ENCODE data around the gene KLHDC3. TPM values are rescaled to one million over a fixed set of nuclear protein-coding genes. Genes with fewer than 3 reads are reported as not detected.

The KLHDC3 gene
- total and polyA plus RNA-seq, 2 experiments from 2014 or later: 334 to 343 TPM

DNA sequence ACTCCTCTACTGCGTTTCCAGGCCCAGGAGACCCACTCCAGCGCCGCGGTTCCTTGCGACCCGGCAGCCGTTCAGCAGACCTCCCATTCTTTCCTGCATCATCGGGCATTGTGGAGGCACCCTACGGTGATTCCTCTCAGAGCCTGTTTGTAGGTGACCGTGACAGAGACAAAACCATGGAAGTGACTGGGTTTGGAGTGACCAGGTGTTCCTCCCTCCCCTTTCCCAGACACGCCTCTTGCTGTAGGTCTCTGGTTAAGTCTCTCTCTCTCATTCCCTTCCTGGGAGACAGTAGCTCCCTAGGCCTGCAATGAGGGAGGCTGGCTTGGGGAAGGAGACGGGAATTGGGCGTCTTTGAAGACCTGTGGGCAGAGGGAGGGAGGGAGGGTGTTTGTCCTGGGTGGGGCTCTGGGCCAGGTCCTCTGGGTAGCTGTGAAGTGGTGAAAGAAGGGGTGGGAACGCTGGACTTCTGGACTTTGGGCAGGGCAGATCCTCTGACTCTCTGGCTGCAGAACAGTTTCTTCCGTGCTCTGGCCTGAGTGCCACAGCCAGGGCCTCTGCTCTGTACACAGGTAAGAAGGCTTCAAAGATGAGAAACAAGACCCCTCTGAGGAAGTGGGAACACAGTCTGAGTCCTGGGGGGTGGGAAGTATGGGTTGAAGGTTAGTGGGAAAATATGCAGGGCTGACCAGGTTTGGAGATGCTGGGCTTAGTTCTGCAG lies 46.1 kb downstream of the KLHDC3 start:
- Histone ChIP-seq H3K27me3 (no peaks in the 10 kb centered on the region), H3K9me3 (ENCODE audit: low read depth) (no peaks in the 10 kb centered on the region), H3K4me3 (peak overlapping the region; percentile 81), H3K27ac (peak overlapping the region; percentile 91), H3K36me3 (peaks cover 16% of the 10 kb centered on the region), H3K4me1 (ENCODE audit: low read depth) (peaks cover 9% of the 10 kb centered on the region)
- DNase-seq (ENCODE audit: low read depth in 1 of 2, low spot score in 1 of 2): peak; percentile 9 to 33
- TF ChIP-seq, protein P1, sequence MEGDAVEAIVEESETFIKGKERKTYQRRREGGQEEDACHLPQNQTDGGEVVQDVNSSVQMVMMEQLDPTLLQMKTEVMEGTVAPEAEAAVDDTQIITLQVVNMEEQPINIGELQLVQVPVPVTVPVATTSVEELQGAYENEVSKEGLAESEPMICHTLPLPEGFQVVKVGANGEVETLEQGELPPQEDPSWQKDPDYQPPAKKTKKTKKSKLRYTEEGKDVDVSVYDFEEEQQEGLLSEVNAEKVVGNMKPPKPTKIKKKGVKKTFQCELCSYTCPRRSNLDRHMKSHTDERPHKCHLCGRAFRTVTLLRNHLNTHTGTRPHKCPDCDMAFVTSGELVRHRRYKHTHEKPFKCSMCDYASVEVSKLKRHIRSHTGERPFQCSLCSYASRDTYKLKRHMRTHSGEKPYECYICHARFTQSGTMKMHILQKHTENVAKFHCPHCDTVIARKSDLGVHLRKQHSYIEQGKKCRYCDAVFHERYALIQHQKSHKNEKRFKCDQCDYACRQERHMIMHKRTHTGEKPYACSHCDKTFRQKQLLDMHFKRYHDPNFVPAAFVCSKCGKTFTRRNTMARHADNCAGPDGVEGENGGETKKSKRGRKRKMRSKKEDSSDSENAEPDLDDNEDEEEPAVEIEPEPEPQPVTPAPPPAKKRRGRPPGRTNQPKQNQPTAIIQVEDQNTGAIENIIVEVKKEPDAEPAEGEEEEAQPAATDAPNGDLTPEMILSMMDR (IDR thresholded peaks at IDR 0.05; ENCODE audit: low read depth, low read length): no peak

DNA sequence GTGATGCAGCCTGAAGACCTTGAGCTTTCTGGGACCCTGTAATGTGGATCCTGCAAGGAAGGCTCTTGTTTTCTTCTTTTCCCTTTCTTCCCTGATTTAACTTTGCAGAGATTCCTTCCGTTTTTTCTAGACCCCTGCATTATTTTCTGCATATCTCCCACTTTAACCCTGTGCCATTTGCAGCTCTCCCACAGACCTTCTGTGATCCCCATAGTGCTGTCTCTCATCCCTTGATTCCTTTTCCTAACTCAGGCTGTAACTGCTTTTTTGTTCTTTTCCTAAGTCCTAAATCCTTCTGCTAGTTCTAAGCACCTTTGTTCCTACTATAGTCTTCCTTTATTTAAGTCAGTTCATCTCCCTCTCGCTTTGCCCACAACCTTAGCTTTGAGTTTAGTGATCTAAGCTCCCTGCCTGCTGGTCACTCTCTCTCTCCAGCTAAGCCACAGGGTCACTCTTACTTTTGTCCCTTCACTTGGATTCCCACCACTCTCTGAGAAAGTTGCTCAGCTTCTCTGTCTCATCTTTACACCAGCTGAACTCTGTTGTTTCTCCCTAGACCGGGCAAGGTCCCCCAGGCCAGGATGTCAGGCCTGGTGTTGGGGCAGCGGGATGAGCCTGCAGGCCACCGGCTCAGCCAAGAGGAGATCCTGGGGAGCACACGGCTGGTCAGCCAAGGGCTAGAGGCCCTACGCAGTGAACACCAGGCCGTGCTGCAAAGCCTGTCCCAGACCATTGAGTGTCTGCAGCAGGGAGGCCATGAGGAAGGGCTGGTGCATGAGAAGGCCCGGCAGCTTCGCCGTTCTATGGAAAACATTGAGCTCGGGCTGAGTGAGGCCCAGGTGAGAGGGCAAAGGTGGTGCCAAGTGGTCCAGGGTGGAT lies 46.9 kb downstream of the KLHDC3 start:
- Histone ChIP-seq H3K36me3 (peaks cover 20% of the 10 kb centered on the region), H3K4me1 (ENCODE audit: low read depth) (peaks cover 9% of the 10 kb centered on the region), H3K9me3 (ENCODE audit: low read depth) (no peaks in the 10 kb centered on the region), H3K27me3 (no peaks in the 10 kb centered on the region), H3K4me3 (peak overlapping the region; percentile 81), H3K27ac (peak overlapping the region; percentile 91)
- TF ChIP-seq, protein P1 (IDR thresholded peaks at IDR 0.05; ENCODE audit: low read depth, low read length): no peak
- DNase-seq (ENCODE audit: low read depth in 1 of 2, low spot score in 1 of 2): no peak

DNA sequence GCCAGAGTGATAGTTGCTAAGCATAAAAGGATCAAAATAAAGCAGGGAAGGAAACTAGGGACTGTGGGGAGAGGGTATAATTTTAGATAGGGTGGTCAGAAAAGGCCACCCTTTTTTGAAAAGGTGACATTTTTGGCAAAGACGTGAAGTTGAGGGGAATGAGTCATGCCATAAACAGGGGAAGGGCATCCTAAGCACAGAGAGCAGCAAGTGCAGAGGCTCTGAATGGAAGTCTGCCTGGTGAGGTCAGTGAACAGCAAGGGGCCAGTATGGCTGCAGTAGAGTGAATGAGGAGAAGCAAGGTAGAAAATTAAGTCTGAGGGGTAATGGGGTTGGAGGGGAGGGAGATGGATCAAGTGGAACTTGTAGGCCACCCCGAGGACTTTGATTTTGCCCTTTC lies 47.8 kb downstream of the KLHDC3 start:
- TF ChIP-seq, protein P1 (IDR thresholded peaks at IDR 0.05; ENCODE audit: low read depth, low read length): no peak
- DNase-seq (ENCODE audit: low read depth in 1 of 2, low spot score in 1 of 2): no peak
- peaks cover 20% of the 10 kb centered on the region for H3K36me3 ChIP-seq
- H3K27me3 ChIP-seq: no peaks in the 10 kb centered on the region
- no peaks in the 10 kb centered on the region for H3K9me3 ChIP-seq (ENCODE audit: low read depth)
- H3K27ac ChIP-seq: no peak overlapping the region
- peaks cover 9% of the 10 kb centered on the region for H3K4me1 ChIP-seq (ENCODE audit: low read depth)
- H3K4me3 ChIP-seq: no peak overlapping the region

DNA sequence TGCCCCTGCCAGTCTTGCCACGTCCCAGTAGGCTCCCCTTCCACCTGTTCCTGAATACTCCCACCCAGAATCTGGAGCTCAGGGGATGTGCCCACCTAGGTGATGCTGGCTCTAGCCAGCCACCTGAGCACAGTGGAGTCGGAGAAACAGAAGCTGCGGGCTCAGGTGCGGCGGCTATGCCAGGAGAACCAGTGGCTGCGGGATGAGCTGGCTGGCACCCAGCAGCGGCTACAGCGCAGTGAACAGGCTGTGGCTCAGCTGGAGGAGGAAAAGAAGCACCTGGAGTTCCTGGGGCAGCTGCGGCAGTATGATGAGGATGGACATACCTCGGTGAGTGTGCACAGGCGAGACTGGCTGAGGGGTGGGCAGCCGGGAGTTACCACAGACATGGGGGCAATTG lies 48.8 kb downstream of the KLHDC3 start:
- no peak for DNase-seq (ENCODE audit: low read depth in 1 of 2, low spot score in 1 of 2)
- TF ChIP-seq, protein P1 (IDR thresholded peaks at IDR 0.05; ENCODE audit: low read depth, low read length): no peak
- Histone ChIP-seq H3K36me3 (peaks cover 16% of the 10 kb centered on the region), H3K9me3 (ENCODE audit: low read depth) (no peaks in the 10 kb centered on the region), H3K27me3 (no peaks in the 10 kb centered on the region), H3K4me1 (ENCODE audit: low read depth) (peaks cover 9% of the 10 kb centered on the region), H3K27ac (no peak overlapping the region), H3K4me3 (no peak overlapping the region)

DNA sequence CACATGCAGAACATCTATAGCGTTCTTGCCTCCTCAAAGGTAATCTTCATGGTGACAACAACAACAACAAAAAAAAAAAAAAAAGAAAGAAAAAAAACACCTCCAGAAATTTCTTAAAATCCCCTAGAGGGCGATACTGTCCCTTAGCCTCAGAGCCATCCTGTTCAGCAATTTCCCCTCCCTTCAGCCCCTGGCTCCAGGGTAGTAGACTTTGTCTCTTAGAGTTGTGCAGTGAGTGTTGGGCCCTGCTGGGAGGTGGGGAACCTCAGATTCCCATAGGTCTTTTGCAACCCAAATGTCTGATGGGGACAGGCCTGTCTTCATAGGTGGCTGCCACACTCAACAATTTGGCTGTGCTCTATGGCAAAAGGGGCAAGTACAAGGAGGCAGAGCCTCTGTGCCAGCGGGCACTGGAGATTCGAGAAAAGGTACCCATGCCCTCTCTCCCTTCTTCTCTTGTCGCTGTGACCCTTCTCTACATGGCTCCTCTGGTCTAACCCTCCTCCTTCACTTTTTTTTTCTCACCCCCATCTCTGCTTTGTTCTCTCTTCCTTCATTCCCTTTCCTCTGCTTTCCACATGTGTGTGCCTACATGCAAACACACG lies 56.1 kb downstream of the KLHDC3 start:
- Histone ChIP-seq H3K4me3 (no peak overlapping the region), H3K4me1 (ENCODE audit: low read depth) (no peaks in the 10 kb centered on the region), H3K27ac (no peak overlapping the region), H3K36me3 (peaks cover 10% of the 10 kb centered on the region), H3K27me3 (no peaks in the 10 kb centered on the region), H3K9me3 (ENCODE audit: low read depth) (no peaks in the 10 kb centered on the region)
- DNase-seq (ENCODE audit: low read depth in 1 of 2, low spot score in 1 of 2): peak; percentile 61 to 86
- TF ChIP-seq, protein P1 (IDR thresholded peaks at IDR 0.05; ENCODE audit: low read depth, low read length): peak; percentile 57

Other genes starting within 250 kb of the KLHDC3 start
- 5.3 and 7.2 TPM in 2 replicates for gene BICRAL, start 232.2 kb upstream of the KLHDC3 start, total RNA-seq
- gene BICRAL, start 232.2 kb upstream of the KLHDC3 start, polyA plus RNA-seq: 3.9 and 4.5 TPM in 2 replicates
- gene RPL7L1, start 134.6 kb upstream of the KLHDC3 start, total RNA-seq: 75.6 and 85.4 TPM in 2 replicates
- 89.5 and 121 TPM in 2 replicates for gene RPL7L1, start 134.6 kb upstream of the KLHDC3 start, polyA plus RNA-seq
- not detected in 2 replicates for gene PTCRA, start 98.2 kb upstream of the KLHDC3 start, total RNA-seq
- not detected in 2 replicates for gene PTCRA, start 98.2 kb upstream of the KLHDC3 start, polyA plus RNA-seq
- 73.0 and 78.1 TPM in 2 replicates for gene CNPY3, start 84.8 kb upstream of the KLHDC3 start, total RNA-seq
- 70.7 and 89.9 TPM in 2 replicates for gene CNPY3, start 84.8 kb upstream of the KLHDC3 start, polyA plus RNA-seq
- 0.21 and 0.25 TPM in 2 replicates for gene GNMT, start 53.5 kb upstream of the KLHDC3 start, total RNA-seq
- 0.21 and 1.3 TPM in 2 replicates for gene GNMT, start 53.5 kb upstream of the KLHDC3 start, polyA plus RNA-seq
- gene PEX6, start 35.1 kb upstream of the KLHDC3 start, total RNA-seq: 40.9 and 52.0 TPM in 2 replicates
- 21.3 and 29.7 TPM in 2 replicates for gene PEX6, start 35.1 kb upstream of the KLHDC3 start, polyA plus RNA-seq
- 58.2 and 70.0 TPM in 2 replicates for gene PPP2R5D, start 29.7 kb upstream of the KLHDC3 start, total RNA-seq
- gene PPP2R5D, start 29.7 kb upstream of the KLHDC3 start, polyA plus RNA-seq: 48.8 and 74.4 TPM in 2 replicates
- gene MEA1, start 303 bp upstream of the KLHDC3 start, total RNA-seq: 98.8 and 125 TPM in 2 replicates
- 173 and 227 TPM in 2 replicates for gene MEA1, start 303 bp upstream of the KLHDC3 start, polyA plus RNA-seq
- 67.3 and 108 TPM in 2 replicates for gene RRP36, start 7.4 kb downstream of the KLHDC3 start, total RNA-seq
- gene RRP36, start 7.4 kb downstream of the KLHDC3 start, polyA plus RNA-seq: 63.8 and 77.1 TPM in 2 replicates
- gene CUL7, start 39.6 kb downstream of the KLHDC3 start, total RNA-seq: 43.5 and 65.8 TPM in 2 replicates
- gene CUL7, start 39.6 kb downstream of the KLHDC3 start, polyA plus RNA-seq: 33.1 and 44.9 TPM in 2 replicates
- gene MRPL2, start 45.2 kb downstream of the KLHDC3 start, total RNA-seq: 49.1 and 76.8 TPM in 2 replicates
- gene MRPL2, start 45.2 kb downstream of the KLHDC3 start, polyA plus RNA-seq: 148 and 188 TPM in 2 replicates
- 44.3 and 57.2 TPM in 2 replicates for gene KLC4, start 45.4 kb downstream of the KLHDC3 start, total RNA-seq
- gene KLC4, start 45.4 kb downstream of the KLHDC3 start, polyA plus RNA-seq: 38.4 and 60.5 TPM in 2 replicates
- 103 and 115 TPM in 2 replicates for gene PTK7, start 62.1 kb downstream of the KLHDC3 start, total RNA-seq
- gene PTK7, start 62.1 kb downstream of the KLHDC3 start, polyA plus RNA-seq: 75.8 and 88.0 TPM in 2 replicates
- gene SRF, start 157.0 kb downstream of the KLHDC3 start, total RNA-seq: 72.1 and 76.8 TPM in 2 replicates
- gene SRF, start 157.0 kb downstream of the KLHDC3 start, polyA plus RNA-seq: 9.7 and 10.2 TPM in 2 replicates
- gene CUL9, start 167.9 kb downstream of the KLHDC3 start, total RNA-seq: 34.8 and 76.0 TPM in 2 replicates
- gene CUL9, start 167.9 kb downstream of the KLHDC3 start, polyA plus RNA-seq: 29.0 and 44.2 TPM in 2 replicates
- gene DNPH1, start 215.2 kb downstream of the KLHDC3 start, total RNA-seq: 111 and 176 TPM in 2 replicates
- gene DNPH1, start 215.2 kb downstream of the KLHDC3 start, polyA plus RNA-seq: 138 and 209 TPM in 2 replicates
- gene TTBK1, start 229.2 kb downstream of the KLHDC3 start, total RNA-seq: 0.60 and 1.0 TPM in 2 replicates
- 0.15 and 0.17 TPM in 2 replicates for gene TTBK1, start 229.2 kb downstream of the KLHDC3 start, polyA plus RNA-seq